GM19372 (cell line): ENCODE measurements around the gene KRTDAP.
"Not testable (repeated sequence)": the region's sequence is repeated elsewhere in the genome, so short reads cannot be mapped to it uniquely, and the experiment has no call there.

Experiments
- ATAC-seq: cut with Tn5 transposase; IDR thresholded peaks from one replicate; pipeline ENCODE4 v1.9.1; 2021; ENCODE audit warnings: mild to moderate bottlenecking, low read depth, moderate library complexity; ENCODE audit not compliant: unreplicated experiment

Gene KRTDAP

GRCh38 chr19:35487656-35488182, 2.5 kb downstream of the KRTDAP start:
- no peak for ATAC-seq

- no peak for ATAC-seq
Observed at GRCh38 chr19:35486268-35486708, 4.0 kb downstream of the KRTDAP start.

- peak; percentile 79 for ATAC-seq
Observed at GRCh38 chr19:35484252-35485036, 5.8 kb downstream of the KRTDAP start.

GRCh38 chr19:35483089-35483488, 7.2 kb downstream of the KRTDAP start:
- ATAC-seq, result no peak

- no peak for ATAC-seq
Observed at GRCh38 chr19:35478794-35479677, 11.2 kb downstream of the KRTDAP start.

- no peak for ATAC-seq
Observed at GRCh38 chr19:35476149-35476548, 14.1 kb downstream of the KRTDAP start.

GRCh38 chr19:35474594-35474993, 15.7 kb downstream of the KRTDAP start:
- ATAC-seq, result not testable (repeated sequence)

- no peak for ATAC-seq
Observed at GRCh38 chr19:35474104-35474503, 16.2 kb downstream of the KRTDAP start.

- no peak for ATAC-seq
Observed at GRCh38 chr19:35471946-35472345, 18.3 kb downstream of the KRTDAP start.

- ATAC-seq, result not testable (repeated sequence)
Observed at GRCh38 chr19:35471075-35471474, 19.2 kb downstream of the KRTDAP start.

GRCh38 chr19:35470128-35470527, 20.1 kb downstream of the KRTDAP start:
- no peak for ATAC-seq

- ATAC-seq, result peak; percentile 59
Observed at GRCh38 chr19:35468637-35469036, 21.6 kb downstream of the KRTDAP start.

- ATAC-seq, result no peak
Observed at GRCh38 chr19:35466259-35466658, 24.0 kb downstream of the KRTDAP start.

GRCh38 chr19:35462956-35463355, 27.3 kb downstream of the KRTDAP start:
- not testable (repeated sequence) for ATAC-seq

GRCh38 chr19:35462476-35462953, 27.7 kb downstream of the KRTDAP start:
- peak; percentile 57 for ATAC-seq

- ATAC-seq, result not testable (repeated sequence)
Observed at GRCh38 chr19:35461788-35462187, 28.5 kb downstream of the KRTDAP start.

GRCh38 chr19:35461060-35461459, 29.2 kb downstream of the KRTDAP start:
- no peak for ATAC-seq

- no peak for ATAC-seq
Observed at GRCh38 chr19:35460608-35461007, 29.7 kb downstream of the KRTDAP start.

GRCh38 chr19:35459414-35460082, 30.7 kb downstream of the KRTDAP start:
- no peak for ATAC-seq

- peak; percentile 40 for ATAC-seq
Observed at GRCh38 chr19:35458731-35459391, 31.4 kb downstream of the KRTDAP start.
